H1 (cell line): Measurements from ENCODE around the gene RIMS3. TPM values are rescaled to one million over a fixed set of nuclear protein-coding genes. Genes with fewer than 3 reads are reported as not detected.

Source experiments
- CTCF ChIA-PET: fragments of 300-600 bp; sonication (Branson Sonifier 250); formaldehyde crosslinking; loops from one replicate; lab custom pipeline; 2021; ENCODE audit not compliant: partially characterized antibody; lab: Charles Lee
- POLR2A ChIA-PET: fragments of 300-600 bp; sonication (Branson Sonifier 250); formaldehyde crosslinking; loops from one replicate; lab custom pipeline; 2021; ENCODE audit warnings: inconsistent platforms; ENCODE audit not compliant: partially characterized antibody; lab: Charles Lee
- DNase-seq, 2 experiments: peaks; one replicate each; pipeline versions ENCODE4 v3.0.0 to v3.0.0-alpha.2; 2010 to 2022; ENCODE audit warnings: low spot score in 2 of 2, low read depth in 1 of 2, mixed read lengths in 1 of 2
- FAIRE-seq: peaks from 2 replicates; lab custom pipeline; 2011; peaks lifted over from hg19 to GRCh38; lab: Jason Lieb, UNC
- H2AFZ ChIP-seq: 2 replicates; pipeline ENCODE4 v1.8.1; 2012; ENCODE audit warnings: low read length, inconsistent platforms
- H2AK5ac ChIP-seq: 2 replicates; pipeline ENCODE4 v1.6.1; 2013; ENCODE audit warnings: low read depth, low read length
- H2BK120ac ChIP-seq: replicated peaks from 2 replicates; pipeline ENCODE3; 2013; ENCODE audit warnings: low read depth, low read length, inconsistent platforms
- H2BK12ac ChIP-seq: 2 replicates; pipeline ENCODE4 v1.6.1; 2013; ENCODE audit warnings: low read depth, low read length
- H2BK15ac ChIP-seq: 2 replicates; pipeline ENCODE4 v1.6.1; 2013; ENCODE audit warnings: low read length
- H2BK20ac ChIP-seq: 2 replicates; pipeline ENCODE4 v1.6.1; 2013; ENCODE audit warnings: low read length
- H2BK5ac ChIP-seq: 2 replicates; pipeline ENCODE4 v1.6.1; 2013; ENCODE audit warnings: low read depth, low read length
- H3K14ac ChIP-seq: 2 replicates; pipeline ENCODE4 v1.6.1; 2013; ENCODE audit warnings: inconsistent platforms; ENCODE audit not compliant: insufficient read length
- H3K18ac ChIP-seq: 2 replicates; pipeline ENCODE4 v1.6.1; 2013; ENCODE audit warnings: low read length; ENCODE audit errors: extremely low read depth
- H3K23ac ChIP-seq: 2 replicates; pipeline ENCODE4 v1.6.1; 2013; ENCODE audit warnings: inconsistent platforms; ENCODE audit not compliant: insufficient read length
- H3K23me2 ChIP-seq: 2 replicates; pipeline ENCODE4 v1.6.1; 2013; ENCODE audit warnings: low read depth, low read length
- H3K27ac ChIP-seq: 2 replicates; pipeline ENCODE4 v1.6.1; 2011; ENCODE audit warnings: low read depth, low read length, inconsistent platforms
- H3K27me3 ChIP-seq, 4 experiments: replicated peaks in 1 of 4; 1 replicate in 1 of 4; 2 replicates in 3 of 4; pipeline versions ENCODE4 v1.6.1 to v1.8.1; 2011 to 2013; ENCODE audit warnings: low read length in 3 of 4, mild to moderate bottlenecking in 3 of 4, inconsistent platforms in 2 of 4, mixed read lengths in 2 of 4, moderate library complexity in 1 of 4; ENCODE audit not compliant: control insufficient read depth in 3 of 4, insufficient read depth in 3 of 4; ENCODE audit errors: extremely low read depth in 1 of 4
- H3K36me3 ChIP-seq, 4 experiments: 2 replicates each; pipeline versions ENCODE4 v1.6.1 to v1.8.1; 2011 to 2013; ENCODE audit warnings: mild to moderate bottlenecking in 4 of 4, low read length in 3 of 4, moderate library complexity in 2 of 4, control low read depth in 1 of 4, inconsistent platforms in 1 of 4; ENCODE audit not compliant: insufficient read depth in 4 of 4, control insufficient read depth in 2 of 4
- H3K4ac ChIP-seq: replicated peaks from 2 replicates; pipeline ENCODE3; 2013; ENCODE audit warnings: low read length, low read depth, mixed read lengths, inconsistent platforms; ENCODE audit not compliant: insufficient read length
- H3K4me1 ChIP-seq, 4 experiments: replicated peaks in 1 of 4; 1 replicate in 1 of 4; 2 replicates in 3 of 4; pipeline versions ENCODE4 v1.6.1 to v1.8.1; 2011 to 2013; ENCODE audit warnings: low read length in 3 of 4, inconsistent platforms in 2 of 4, mixed read lengths in 1 of 4; ENCODE audit not compliant: insufficient read depth in 4 of 4, control insufficient read depth in 3 of 4
- H3K4me2 ChIP-seq, 2 experiments: 2 replicates each; pipeline versions ENCODE4 v1.6.1 to v1.8.1; 2011 to 2013; ENCODE audit warnings: low read depth in 2 of 2, low read length in 2 of 2, control low read depth in 1 of 2, inconsistent platforms in 1 of 2, mild to moderate bottlenecking in 1 of 2; ENCODE audit not compliant: insufficient read depth in 1 of 2
- H3K4me3 ChIP-seq, 4 experiments: fragments of 200-600, 300-600 bp in 1 of 4; sonication (generic), shearing (Covaris generic), sonication (Bioruptor Twin) in 1 of 4; 2 replicates each; pipeline versions ENCODE4 v1.5.1 to v1.8.1; 2011 to 2016; ENCODE audit warnings: low read length in 4 of 4, low read depth in 3 of 4, control low read depth in 2 of 4, inconsistent platforms in 2 of 4, mild to moderate bottlenecking in 2 of 4, mixed read lengths in 1 of 4, moderate library complexity in 1 of 4; ENCODE audit not compliant: insufficient read depth in 2 of 4; ENCODE audit errors: extremely low read depth in 1 of 4
- H3K56ac ChIP-seq: replicated peaks from 2 replicates; pipeline ENCODE3; 2013; ENCODE audit warnings: low read depth, mild to moderate bottlenecking, mixed read lengths, low read length, inconsistent platforms; ENCODE audit not compliant: insufficient read length
- H3K79me1 ChIP-seq: 2 replicates; pipeline ENCODE4 v1.6.1; 2013; ENCODE audit warnings: low read depth, low read length, control low read depth
- H3K79me2 ChIP-seq, 2 experiments: 2 replicates each; pipeline versions ENCODE4 v1.6.1 to v1.8.1; 2012 to 2013; ENCODE audit warnings: low read length in 2 of 2, mild to moderate bottlenecking in 2 of 2, inconsistent platforms in 1 of 2; ENCODE audit not compliant: insufficient read depth in 2 of 2, control insufficient read depth in 1 of 2
- H3K9ac ChIP-seq, 4 experiments: replicated peaks in 1 of 4; 1 replicate in 1 of 4; 2 replicates in 3 of 4; pipeline versions ENCODE4 v1.6.1 to v1.8.1; 2011 to 2013; ENCODE audit warnings: low read depth in 3 of 4, low read length in 3 of 4, control low read depth in 2 of 4, mild to moderate bottlenecking in 2 of 4, moderate library complexity in 2 of 4, inconsistent platforms in 1 of 4; ENCODE audit errors: extremely low read depth in 1 of 4
- H3K9me3 ChIP-seq, 2 experiments: 2 replicates each; pipeline versions ENCODE4 v1.6.1 to v1.8.1; 2012 to 2013; ENCODE audit warnings: mild to moderate bottlenecking in 2 of 2, moderate library complexity in 2 of 2, control low read depth in 1 of 2, inconsistent platforms in 1 of 2, low read depth in 1 of 2, low read length in 1 of 2, mixed read lengths in 1 of 2; ENCODE audit not compliant: insufficient read depth in 2 of 2
- H4K20me1 ChIP-seq, 2 experiments: replicated peaks in 1 of 2; 2 replicates each; pipeline versions ENCODE3 to v1.8.1; 2011 to 2013; ENCODE audit warnings: inconsistent platforms in 2 of 2, low read length in 2 of 2, mild to moderate bottlenecking in 1 of 2; ENCODE audit not compliant: insufficient read depth in 2 of 2, control insufficient read depth in 1 of 2
- H4K5ac ChIP-seq: 2 replicates; pipeline ENCODE4 v1.6.1; 2013; ENCODE audit warnings: low read length, low read depth, mixed read lengths, inconsistent platforms; ENCODE audit not compliant: insufficient read length
- H4K8ac ChIP-seq: 2 replicates; pipeline ENCODE4 v1.8.0; 2013; ENCODE audit warnings: mild to moderate bottlenecking, moderate library complexity, low read length, inconsistent platforms; ENCODE audit not compliant: insufficient read depth; ENCODE audit errors: extremely low read depth
- H4K91ac ChIP-seq: replicated peaks from 2 replicates; pipeline ENCODE3; 2013; ENCODE audit warnings: low read length, mixed read lengths, inconsistent platforms; ENCODE audit not compliant: insufficient read length
- CREB1 ChIP-seq: IDR thresholded peaks from 2 replicates; pipeline ENCODE4 v1.6.1; 2012; ENCODE audit warnings: inconsistent platforms
- EGR1 ChIP-seq: IDR thresholded peaks from 2 replicates; pipeline ENCODE4 v1.6.1; 2011; ENCODE audit warnings: low read depth, low read length, borderline replicate concordance
- KDM4A ChIP-seq: IDR thresholded peaks from one replicate; pipeline ENCODE4 v1.7.1; 2012; ENCODE audit warnings: low read depth, mild to moderate bottlenecking, moderate library complexity, low read length, inconsistent platforms; ENCODE audit not compliant: severe bottlenecking
- KDM5A ChIP-seq: fragments of 200-600 bp; IDR thresholded peaks from 2 replicates; pipeline ENCODE4 v1.7.1; 2012; ENCODE audit warnings: mild to moderate bottlenecking, low read length, inconsistent platforms, mixed read lengths
- POLR2A ChIP-seq, 2 experiments: IDR thresholded peaks; 1 replicate in 1 of 2; 2 replicates in 1 of 2; pipeline ENCODE4 v1.6.1; 2011; ENCODE audit warnings: low read depth in 2 of 2, low read length in 2 of 2, mild to moderate bottlenecking in 2 of 2; ENCODE audit errors: control extremely low read depth in 1 of 2
- POLR2AphosphoS5 ChIP-seq: IDR thresholded peaks from 2 replicates; pipeline ENCODE4 v1.6.1; 2011; ENCODE audit warnings: low read depth, low read length
- RBBP5 ChIP-seq: IDR thresholded peaks from 2 replicates; pipeline ENCODE4 v1.7.1; 2012; ENCODE audit warnings: low read depth, mild to moderate bottlenecking, inconsistent platforms, low read length, moderate library complexity, borderline replicate concordance
- RFX5 ChIP-seq: IDR thresholded peaks from 2 replicates; pipeline ENCODE4 v1.6.1; 2011; ENCODE audit warnings: low read depth, low read length, improper control_type of control experiment, borderline replicate concordance
- RXRA ChIP-seq: IDR thresholded peaks from 2 replicates; pipeline ENCODE4 v1.6.1; 2011; ENCODE audit warnings: low read depth, mild to moderate bottlenecking, low read length, moderate library complexity; ENCODE audit not compliant: insufficient read depth
- SIX5 ChIP-seq: IDR thresholded peaks from 2 replicates; pipeline ENCODE4 v1.6.1; 2011; ENCODE audit warnings: mild to moderate bottlenecking, low read depth, low read length
- TBP ChIP-seq: IDR thresholded peaks from 2 replicates; pipeline ENCODE4 v1.6.1; 2011; ENCODE audit warnings: low read depth, low read length, improper control_type of control experiment
- WGBS, 2 experiments: shearing (Covaris generic) in 1 of 2; methylation state at CpG; one replicate each; pipeline versions ENCODE4 v1.1.6 to v1.1.7; 2013 to 2015; ENCODE audit warnings: low lambda C conversion rate in 2 of 2, mixed read lengths in 2 of 2, inconsistent platforms in 1 of 2, low coverage in 1 of 2, missing lambda C conversion rate in 1 of 2; ENCODE audit not compliant: insufficient replicate concordance in 2 of 2, insufficient coverage in 1 of 2, insufficient read length in 1 of 2; ENCODE audit errors: extremely low coverage in 1 of 2, missing lambda C conversion rate in 1 of 2; 5-methylcytosine and 5-hydroxymethylcytosine counted together
- polyA plus RNA-seq, 7 experiments: library from polyadenylated mRNA; depleted of rRNA in 3 of 7; stranded (reverse) in 5 of 7; unstranded in 2 of 7; fragments of >200 nt in 5 of 7; fragments of 200-250 nt in 2 of 7; gene quantifications; 1 replicate in 5 of 7; 2 replicates in 1 of 7; 4 replicates in 1 of 7; pipeline versions ENCODE4 v1.2.1 to v1.2.3, GENCODE V29; 2011 to 2013; ENCODE audit warnings: missing spikeins in 2 of 7, mixed read lengths in 2 of 7
- total RNA-seq: library from RNA; stranded (reverse); fragmentation: NEBNext Ultra II Directional; extraction: Animal tissue kit (Norgen Biotek cat#: 25700); gene quantifications from 2 replicates; pipeline ENCODE4 v1.2.1, GENCODE V29; 2021

Gene RIMS3
- total and polyA plus RNA-seq, 2 of the 8 experiments (the other 6 are each of a cell fraction or from before 2014, with no cell fraction given): 13.3 to 20.6 TPM

GRCh38 chr1:40691538-40692428 is 26.3 kb upstream of the RIMS3 start, which contains the start of gene NFYC:
NFYC (plus strand) TSS chr1:40691704; CDS start chr1:40738844, 47,140 bp downstream.
- peak within 1 kb of the TSS; percentile 100 for H4K8ac ChIP-seq
- peak within 1 kb of the TSS; percentile 92 to 100 for H3K4me2 ChIP-seq
- peaks cover 7% of the 10 kb centered on the region for H3K23me2 ChIP-seq
- whole genome bisulfite sequencing, 2 experiments: 3% methylated on average over 54 of the region's 84 CpGs; no CpG with 5 or more reads in 1 of the 2 experiments
- peaks cover 15 to 74% of the 10 kb centered on the region in 2 experiments for H3K79me2 ChIP-seq
- peak within 1 kb of the TSS; percentile 95 for H2BK5ac ChIP-seq
- H4K20me1 ChIP-seq: peaks cover 2 to 11% of the 10 kb centered on the region in 2 experiments
- FAIRE-seq: peak; percentile 48
- peak within 1 kb of the TSS; percentile 100 for H3K27ac ChIP-seq
- H3K56ac ChIP-seq: peak within 1 kb of the TSS; percentile 98
- H3K4ac ChIP-seq: peak within 1 kb of the TSS; percentile 100
- H2AFZ ChIP-seq: no peak within 1 kb of the TSS
- H2AK5ac ChIP-seq: peak within 1 kb of the TSS; percentile 96
- H3K36me3 ChIP-seq: peaks cover 0 to 4% (median 2%) of the 10 kb centered on the region in 4 experiments; a peak in 2 of 8 replicates
- H3K4me1 ChIP-seq: peaks cover 0 to 9% (median 7%) of the 10 kb centered on the region in 4 experiments; a peak in 6 of 7 replicates
- H2BK20ac ChIP-seq: no peak within 1 kb of the TSS
- peak within 1 kb of the TSS; percentile 99 for H4K5ac ChIP-seq
- no peaks in the 10 kb centered on the region; the same call in 1 of the 2 replicates for H3K79me1 ChIP-seq
- H2BK12ac ChIP-seq: peak within 1 kb of the TSS; percentile 91
- ChIA-PET CTCF (interaction anchor here (0.5 to 2.3 kb wide), 10 partner anchors 23 to 539 kb away, joined by 3 to 12 read pairs (median 4); no protein-coding TSS in a partner anchor), POLR2A (interaction anchor here (0.6 to 9.4 kb wide), 55 partner anchors 8 to 736 kb away, joined by 3 to 293 read pairs (median 5); partner anchors contain the start of genes CAP1, CTPS1, MFSD2A and RIMS3)
- no peaks in the 10 kb centered on the region for H3K27me3 ChIP-seq
- peak within 1 kb of the TSS; percentile 67 to 82 (median 80) for H3K4me3 ChIP-seq
- peak within 1 kb of the TSS; percentile 100 for H3K18ac ChIP-seq
- H2BK15ac ChIP-seq: peak within 1 kb of the TSS; percentile 48
- H4K91ac ChIP-seq: peak within 1 kb of the TSS; percentile 92
- H3K14ac ChIP-seq: peak within 1 kb of the TSS; percentile 58
- H3K9ac ChIP-seq: peak within 1 kb of the TSS; percentile 96 to 99 (median 98)
- H3K9me3 ChIP-seq: no peaks in the 10 kb centered on the region
- H2BK120ac ChIP-seq: peak within 1 kb of the TSS; percentile 96
- H3K23ac ChIP-seq: no peak within 1 kb of the TSS
- peak; percentile 97 for DNase-seq
- no peak for TF ChIP-seq EGR1
- no peak for TF ChIP-seq RXRA
- peak; percentile 93 to 96 for TF ChIP-seq POLR2A (IDR thresholded peaks at IDR 0.05; ENCODE audit: control extremely low read depth in 1 of 2, low read depth in 2 of 2, low read length in 2 of 2)
- TF ChIP-seq KDM4A: peak; percentile 39
- TF ChIP-seq POLR2AphosphoS5: peak; percentile 99
- peak; percentile 72 for TF ChIP-seq TBP
- no peak for TF ChIP-seq SIX5
- peak; percentile 96 for TF ChIP-seq RBBP5
- TF ChIP-seq CREB1: peak; percentile 73
- TF ChIP-seq KDM5A: no peak
- TF ChIP-seq RFX5: no peak
